WTC11 (cell line): Measurements from ENCODE around the gene SIM1.

Experiments
- ATF1 ChIP-seq: sonication (generic); formaldehyde crosslinking; IDR thresholded peaks from 2 replicates; pipeline ENCODE4 v1.8.1; 2023; ENCODE audit warnings: mild to moderate bottlenecking, moderate library complexity, missing genetic modification reagents
- NR3C1 ChIP-seq: sonication (generic); formaldehyde crosslinking; conservative IDR thresholded peaks from 2 replicates; pipeline ENCODE4 v1.8.1; 2023; ENCODE audit warnings: low read depth, mild to moderate bottlenecking, missing genetic modification reagents
- TF ChIP-seq, protein P1 (sequence below): sonication (generic); formaldehyde crosslinking; IDR thresholded peaks from 2 replicates; pipeline ENCODE4 v1.8.1; 2022; ENCODE audit warnings: low read depth, missing genetic modification reagents, borderline replicate concordance
- TF ChIP-seq, protein P2 (sequence below): fragments of 200-600 bp; IDR thresholded peaks from 2 replicates; pipeline ENCODE4 v1.8.0; 2022; ENCODE audit warnings: antibody characterized with exemption

DNA sequence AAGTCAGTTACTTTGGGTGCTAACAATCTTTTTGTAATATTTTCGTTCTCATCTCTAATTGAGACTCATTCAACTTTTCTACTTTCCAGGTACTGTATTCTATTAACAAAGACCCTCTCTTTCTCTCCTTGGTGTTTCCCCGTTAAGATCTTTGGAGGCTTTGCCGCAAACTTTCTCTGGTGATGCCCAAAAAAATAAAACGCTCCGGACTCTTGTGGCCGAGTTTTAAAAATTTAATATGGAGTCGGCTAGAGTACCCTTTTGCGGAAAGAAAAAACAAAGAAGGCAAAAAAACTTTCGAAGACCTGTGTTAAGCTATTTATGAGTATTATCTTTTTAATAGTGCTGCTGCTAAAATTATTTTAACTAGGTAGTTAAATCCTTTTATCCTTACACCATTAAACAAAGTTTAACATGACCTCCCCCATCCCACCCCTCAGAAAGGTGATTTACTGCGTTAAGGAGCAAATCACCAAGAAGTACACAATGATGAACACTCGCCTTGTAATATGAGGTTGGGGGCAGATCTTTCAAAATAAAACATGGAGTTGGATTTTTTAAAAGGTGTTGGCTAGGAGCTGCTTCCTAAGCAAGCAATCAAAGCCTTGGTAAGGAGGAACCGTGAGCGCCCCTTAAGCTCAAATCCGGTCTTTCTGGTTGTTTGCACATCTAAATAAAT lies 10.0 kb downstream of the SIM1 start:
- TF ChIP-seq NR3C1 (no peak), ATF1 (CRISPR knock-in tag) (no peak)
- TF ChIP-seq, protein P1, sequence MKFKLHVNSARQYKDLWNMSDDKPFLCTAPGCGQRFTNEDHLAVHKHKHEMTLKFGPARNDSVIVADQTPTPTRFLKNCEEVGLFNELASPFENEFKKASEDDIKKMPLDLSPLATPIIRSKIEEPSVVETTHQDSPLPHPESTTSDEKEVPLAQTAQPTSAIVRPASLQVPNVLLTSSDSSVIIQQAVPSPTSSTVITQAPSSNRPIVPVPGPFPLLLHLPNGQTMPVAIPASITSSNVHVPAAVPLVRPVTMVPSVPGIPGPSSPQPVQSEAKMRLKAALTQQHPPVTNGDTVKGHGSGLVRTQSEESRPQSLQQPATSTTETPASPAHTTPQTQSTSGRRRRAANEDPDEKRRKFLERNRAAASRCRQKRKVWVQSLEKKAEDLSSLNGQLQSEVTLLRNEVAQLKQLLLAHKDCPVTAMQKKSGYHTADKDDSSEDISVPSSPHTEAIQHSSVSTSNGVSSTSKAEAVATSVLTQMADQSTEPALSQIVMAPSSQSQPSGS (CRISPR knock-in tag), result no peak
- TF ChIP-seq, protein P2, sequence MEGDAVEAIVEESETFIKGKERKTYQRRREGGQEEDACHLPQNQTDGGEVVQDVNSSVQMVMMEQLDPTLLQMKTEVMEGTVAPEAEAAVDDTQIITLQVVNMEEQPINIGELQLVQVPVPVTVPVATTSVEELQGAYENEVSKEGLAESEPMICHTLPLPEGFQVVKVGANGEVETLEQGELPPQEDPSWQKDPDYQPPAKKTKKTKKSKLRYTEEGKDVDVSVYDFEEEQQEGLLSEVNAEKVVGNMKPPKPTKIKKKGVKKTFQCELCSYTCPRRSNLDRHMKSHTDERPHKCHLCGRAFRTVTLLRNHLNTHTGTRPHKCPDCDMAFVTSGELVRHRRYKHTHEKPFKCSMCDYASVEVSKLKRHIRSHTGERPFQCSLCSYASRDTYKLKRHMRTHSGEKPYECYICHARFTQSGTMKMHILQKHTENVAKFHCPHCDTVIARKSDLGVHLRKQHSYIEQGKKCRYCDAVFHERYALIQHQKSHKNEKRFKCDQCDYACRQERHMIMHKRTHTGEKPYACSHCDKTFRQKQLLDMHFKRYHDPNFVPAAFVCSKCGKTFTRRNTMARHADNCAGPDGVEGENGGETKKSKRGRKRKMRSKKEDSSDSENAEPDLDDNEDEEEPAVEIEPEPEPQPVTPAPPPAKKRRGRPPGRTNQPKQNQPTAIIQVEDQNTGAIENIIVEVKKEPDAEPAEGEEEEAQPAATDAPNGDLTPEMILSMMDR, result no peak
